Mesothelial cell of epicardium (in vitro differentiated cells): ENCODE measurements around the gene OR2B2. TPM values are rescaled to one million over a fixed set of nuclear protein-coding genes. Genes with fewer than 3 reads are reported as not detected.

ENCODE experiments used
- DNase-seq, 2 experiments: peaks; one replicate each; pipeline ENCODE4 v3.0.0; 2021; ENCODE audit warnings: low spot score in 2 of 2; ENCODE audit not compliant: unreplicated experiment in 2 of 2
- H3K27ac Mint-ChIP-seq: 2 replicates; pipeline ENCODE4 v1.8.0; 2021; ENCODE audit warnings: mixed read lengths
- H3K27me3 Mint-ChIP-seq: 2 replicates; pipeline ENCODE4 v1.8.0; 2021; ENCODE audit warnings: low read depth, mixed read lengths
- H3K36me3 Mint-ChIP-seq: 2 replicates; pipeline ENCODE4 v1.8.0; 2021; ENCODE audit warnings: mixed read lengths
- H3K4me1 Mint-ChIP-seq: 2 replicates; pipeline ENCODE4 v1.8.0; 2021; ENCODE audit warnings: mixed read lengths
- H3K4me3 Mint-ChIP-seq: 2 replicates; pipeline ENCODE4 v1.8.0; 2021; ENCODE audit warnings: mild to moderate bottlenecking, moderate library complexity, mixed read lengths
- H3K9me3 Mint-ChIP-seq: 2 replicates; pipeline ENCODE4 v1.8.0; 2021; ENCODE audit warnings: mixed read lengths
- CTCF ChIP-seq: fragments of 200-600 bp; sonication (generic); IDR thresholded peaks from one replicate; pipeline ENCODE4 v1.5.0; 2021; ENCODE audit warnings: antibody characterized with exemption; ENCODE audit not compliant: unreplicated experiment
- total RNA-seq: library from RNA; stranded (reverse); gene quantifications from 3 replicates; pipeline ENCODE4 v1.2.1, GENCODE V29; 2021

OR2B2 gene
- total RNA-seq, 1 donor from 2014 or later, result not detected

- DNase-seq, result no peak
- Mint-ChIP-seq H3K9me3 (no peaks in the 10 kb centered on the region), H3K4me1 (no peaks in the 10 kb centered on the region), H3K4me3 (no peak overlapping the region), H3K27me3 (no peaks in the 10 kb centered on the region), H3K36me3 (no peaks in the 10 kb centered on the region), H3K27ac (no peak overlapping the region)
- no peak for TF ChIP-seq CTCF
These were observed 29.1 kb downstream of the OR2B2 start for GRCh38 chr6:27883136-27883535.

GRCh38 chr6:27882624-27883023 lies 29.6 kb downstream of the OR2B2 start:
- Mint-ChIP-seq H3K9me3 (no peaks in the 10 kb centered on the region), H3K36me3 (no peaks in the 10 kb centered on the region), H3K4me1 (no peaks in the 10 kb centered on the region), H3K27me3 (no peaks in the 10 kb centered on the region), H3K27ac (no peak overlapping the region), H3K4me3 (no peak overlapping the region)
- no peak for DNase-seq
- TF ChIP-seq CTCF, result no peak

GRCh38 chr6:27879837-27880236 lies 32.4 kb downstream of the OR2B2 start:
- no peak for TF ChIP-seq CTCF
- Mint-ChIP-seq H3K36me3 (no peaks in the 10 kb centered on the region), H3K27me3 (no peaks in the 10 kb centered on the region), H3K4me1 (no peaks in the 10 kb centered on the region), H3K9me3 (no peaks in the 10 kb centered on the region), H3K27ac (no peak overlapping the region), H3K4me3 (no peak overlapping the region)
- DNase-seq, result no peak

DNA sequence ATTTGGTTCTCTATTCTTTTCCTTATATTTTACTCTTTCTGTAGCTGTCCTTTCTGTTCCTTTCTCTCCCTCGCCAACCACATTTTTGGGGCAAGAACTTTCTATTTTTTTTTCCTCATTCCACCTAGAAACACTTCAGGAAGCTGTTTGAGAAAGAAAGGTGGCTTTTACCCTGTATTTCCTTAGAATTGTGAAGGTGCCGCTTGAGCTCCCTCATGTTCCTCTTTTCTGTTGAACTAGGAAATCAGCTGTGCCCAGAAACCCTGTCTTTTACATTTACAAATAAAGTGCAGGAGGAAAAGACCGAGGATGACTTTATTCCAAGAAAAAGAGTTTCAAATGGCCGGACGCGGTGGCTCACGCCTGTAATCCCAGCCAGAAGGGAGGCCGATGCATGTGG lies 38.2 kb downstream of the OR2B2 start:
- no peaks in the 10 kb centered on the region for H3K36me3 Mint-ChIP-seq
- no peak for TF ChIP-seq CTCF
- no peaks in the 10 kb centered on the region for H3K9me3 Mint-ChIP-seq
- no peaks in the 10 kb centered on the region for H3K27me3 Mint-ChIP-seq
- H3K27ac Mint-ChIP-seq, result peak overlapping the region; percentile 99
- peak overlapping the region; percentile 90 for H3K4me3 Mint-ChIP-seq
- no peak for DNase-seq
- H3K4me1 Mint-ChIP-seq, result peaks cover 24% of the 10 kb centered on the region

DNA sequence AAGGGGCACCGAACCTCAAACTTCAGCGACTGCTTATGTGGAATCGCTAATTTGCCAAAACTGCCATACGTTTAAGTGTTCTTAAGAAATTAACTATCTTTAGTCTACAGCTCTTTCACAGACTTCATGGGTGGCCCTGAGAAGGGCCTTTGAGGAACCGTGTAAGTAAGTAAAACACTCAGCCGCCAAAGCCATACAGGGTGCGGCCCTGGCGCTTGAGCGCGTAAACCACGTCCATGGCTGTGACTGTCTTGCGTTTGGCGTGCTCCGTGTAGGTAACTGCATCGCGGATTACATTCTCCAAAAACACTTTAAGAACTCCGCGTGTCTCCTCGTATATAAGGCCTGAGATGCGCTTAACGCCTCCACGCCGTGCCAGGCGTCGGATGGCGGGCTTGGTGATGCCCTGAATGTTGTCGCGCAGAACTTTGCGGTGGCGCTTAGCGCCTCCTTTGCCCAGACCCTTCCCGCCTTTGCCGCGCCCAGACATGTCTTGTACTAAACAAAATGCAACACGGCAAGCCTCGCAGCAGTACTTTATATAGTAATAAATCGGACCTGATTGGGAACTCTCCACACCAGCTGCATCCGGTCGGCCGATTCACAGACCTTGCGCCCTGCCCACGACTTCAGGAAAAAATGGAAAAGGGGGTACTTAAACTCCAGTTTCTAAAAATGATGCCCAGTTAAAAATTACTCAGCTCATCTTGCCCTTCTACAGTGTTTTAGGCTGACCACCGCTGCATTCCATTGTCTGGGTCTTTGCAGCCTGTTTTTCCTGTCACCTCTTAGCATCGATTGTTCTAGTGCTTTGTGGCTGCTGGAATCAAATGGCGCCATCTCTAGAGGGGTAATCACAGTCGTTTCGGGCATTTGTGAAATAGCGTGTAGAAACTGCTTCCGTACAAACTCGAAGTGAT lies 38.9 kb downstream of the OR2B2 start:
- no peaks in the 10 kb centered on the region for H3K9me3 Mint-ChIP-seq
- peaks cover 27% of the 10 kb centered on the region for H3K4me1 Mint-ChIP-seq
- H3K27me3 Mint-ChIP-seq, result no peaks in the 10 kb centered on the region
- H3K27ac Mint-ChIP-seq, result peak overlapping the region; percentile 99
- peak in 1 of 2 experiments; percentile 57 for DNase-seq
- no peak for TF ChIP-seq CTCF
- H3K36me3 Mint-ChIP-seq, result no peaks in the 10 kb centered on the region
- peak overlapping the region; percentile 90 for H3K4me3 Mint-ChIP-seq
